ENCODE measurements around the gene AHCY.

GRCh38 chr20:34290471-34290870 is 12.7 kb downstream of the AHCY start:
- TF ChIP-seq CEBPB (IDR thresholded peaks at IDR 0.05), result no peak
- no peak for TF ChIP-seq EP300 (IDR thresholded peaks at IDR 0.05; ENCODE audit: borderline replicate concordance)
- no peak for TF ChIP-seq FOXM1 (IDR thresholded peaks at IDR 0.05; ENCODE audit: borderline replicate concordance, low read depth)
- TF ChIP-seq TAF1 (IDR thresholded peaks at IDR 0.05; ENCODE audit: low read depth), result no peak
- no peak for TF ChIP-seq RAD21 (IDR thresholded peaks at IDR 0.05; ENCODE audit: low read depth)

Measured in Ishikawa (cell line).